GM23248 (cell line): ENCODE results near the gene MAML3. TPM values are rescaled to one million over a fixed set of nuclear protein-coding genes. Genes with fewer than 3 reads are reported as not detected.

Source experiments
- DNase-seq: peaks from one replicate; pipeline ENCODE4 v3.0.0-alpha.2; 2015
- H2AFZ ChIP-seq: fragments of 200-600 bp; sonication (generic); 2 replicates; pipeline ENCODE4 v1.6.1; 2016; ENCODE audit warnings: antibody characterized with exemption
- H3F3A ChIP-seq: fragments of 200-600 bp; sonication (generic); 2 replicates; pipeline ENCODE4 v1.6.1; 2016; ENCODE audit warnings: mild to moderate bottlenecking, antibody characterized with exemption, mixed run types; ENCODE audit not compliant: insufficient read depth
- H3K27ac ChIP-seq: fragments of 200-600 bp; sonication (generic); 2 replicates; pipeline ENCODE4 v1.5.1; 2016; ENCODE audit warnings: mild to moderate bottlenecking
- H3K27me3 ChIP-seq: fragments of 200-600 bp; sonication (generic); replicated peaks from 2 replicates; pipeline ENCODE4 v1.6.1; 2016; ENCODE audit warnings: mild to moderate bottlenecking; ENCODE audit not compliant: insufficient read depth
- H3K36me3 ChIP-seq: fragments of 200-600 bp; sonication (generic); 2 replicates; pipeline ENCODE4 v1.6.1; 2016; ENCODE audit warnings: low read depth, mild to moderate bottlenecking
- H3K4me1 ChIP-seq: fragments of 200-600 bp; sonication (generic); 2 replicates; pipeline ENCODE4 v1.6.1; 2016; ENCODE audit warnings: mild to moderate bottlenecking; ENCODE audit not compliant: insufficient read depth
- H3K4me2 ChIP-seq: fragments of 200-600 bp; sonication (generic); one replicate; pipeline ENCODE4 v1.6.1; 2016; ENCODE audit warnings: mild to moderate bottlenecking; ENCODE audit not compliant: unreplicated experiment
- H3K4me3 ChIP-seq: fragments of 200-600 bp; sonication (generic); 2 replicates; pipeline ENCODE4 v1.5.1; 2016; ENCODE audit warnings: mild to moderate bottlenecking
- H3K79me2 ChIP-seq: fragments of 200-600 bp; sonication (generic); 2 replicates; pipeline ENCODE4 v1.6.1; 2016; ENCODE audit warnings: mild to moderate bottlenecking; ENCODE audit not compliant: insufficient read depth
- H3K9ac ChIP-seq: fragments of 200-600 bp; sonication (generic); 2 replicates; pipeline ENCODE4 v1.6.1; 2016; ENCODE audit warnings: mild to moderate bottlenecking
- H3K9me2 ChIP-seq: fragments of 200-600 bp; sonication (generic); 2 replicates; pipeline ENCODE4 v1.6.1; 2016; ENCODE audit warnings: mixed run types, mild to moderate bottlenecking, moderate library complexity; ENCODE audit not compliant: insufficient read depth
- H3K9me3 ChIP-seq: fragments of 200-600 bp; sonication (generic); one replicate; pipeline ENCODE4 v1.6.1; 2017; ENCODE audit warnings: low read depth
- H4K20me1 ChIP-seq: fragments of 200-600 bp; sonication (generic); 2 replicates; pipeline ENCODE4 v1.6.0; 2016; ENCODE audit not compliant: insufficient read depth
- EZH2 ChIP-seq: fragments of 200-600 bp; sonication (generic); IDR thresholded peaks from 2 replicates; pipeline ENCODE4 v1.6.1; 2018; ENCODE audit warnings: antibody characterized with exemption, mild to moderate bottlenecking; ENCODE audit not compliant: insufficient read depth, poor library complexity, severe bottlenecking
- EZH2phosphoT487 ChIP-seq: fragments of 200-600 bp; sonication (generic); IDR thresholded peaks from 2 replicates; pipeline ENCODE4 v1.6.1; 2018; ENCODE audit warnings: antibody characterized with exemption, moderate library complexity, mild to moderate bottlenecking, low read depth; ENCODE audit not compliant: insufficient read depth
- WGBS, 2 experiments: methylation state at CpG; one replicate each; pipeline ENCODE4 v1.1.6; 2015 to 2017; ENCODE audit warnings: low lambda C conversion rate in 2 of 2, low coverage in 1 of 2; ENCODE audit errors: missing lambda C conversion rate in 2 of 2; 5-methylcytosine and 5-hydroxymethylcytosine counted together
- in situ Hi-C: fragments of 300-500 bp; cut with MboI; formaldehyde crosslinking; loops from 2 replicates; pipeline ENCODE4 v1.15.0; 2020
- polyA plus RNA-seq: library from polyadenylated mRNA; unstranded; fragments of >200 nt; fragmentation: Nextera tagmentation; extraction: Ambion mirVana; gene quantifications from 2 replicates; pipeline ENCODE4 v1.2.1, GENCODE V29; 2016
- total RNA-seq: library from RNA; depleted of rRNA; stranded (reverse); fragments of >200 nt; shearing (Covaris generic); gene quantifications from 2 replicates; pipeline ENCODE4 v1.2.3, GENCODE V29; 2014

MAML3 gene
- total and polyA plus RNA-seq, 2 experiments from 2014 or later: 0.96 to 1.5 TPM

GRCh38 chr4:140122891-140123290, 31.1 kb downstream of the MAML3 start:
- WGBS, 2 experiments: 5 to 16% methylated on average over 1 of the region's 1 CpG
- Histone ChIP-seq H3K9me3 (no peaks in the 10 kb centered on the region), H3K9me2 (no peaks in the 10 kb centered on the region), H3K79me2 (peaks cover 6% of the 10 kb centered on the region; the same call in 1 of the 2 replicates), H4K20me1 (no peaks in the 10 kb centered on the region), H3K36me3 (no peaks in the 10 kb centered on the region), H3K9ac (no peak overlapping the region), H3K27ac (no peak overlapping the region), H2AFZ (no peak overlapping the region), H3K27me3 (no peaks in the 10 kb centered on the region), H3K4me2 (no peak overlapping the region), H3K4me3 (no peak overlapping the region), H3F3A (no peaks in the 10 kb centered on the region), H3K4me1 (no peaks in the 10 kb centered on the region)
- in situ Hi-C loops: no loop called here
- DNase-seq: no peak
- TF ChIP-seq EZH2phosphoT487: no peak

- DNase-seq: no peak
These were observed 32.3 kb downstream of the MAML3 start for GRCh38 chr4:140121646-140122045.

GRCh38 chr4:140118931-140119640, 34.9 kb downstream of the MAML3 start:
- no peaks in the 10 kb centered on the region for H3K9me2 ChIP-seq
- no peaks in the 10 kb centered on the region for H3K27me3 ChIP-seq
- H2AFZ ChIP-seq: no peak overlapping the region
- H3K4me3 ChIP-seq: no peak overlapping the region
- no peak overlapping the region for H3K9ac ChIP-seq
- H3K4me2 ChIP-seq: no peak overlapping the region
- TF ChIP-seq EZH2 (no peak), EZH2phosphoT487 (no peak)
- in situ Hi-C loops: no loop called here
- 98 to 100% methylated on average over 4 of the region's 4 CpGs for WGBS, 2 experiments
- no peaks in the 10 kb centered on the region for H4K20me1 ChIP-seq
- H3K27ac ChIP-seq: no peak overlapping the region
- H3K79me2 ChIP-seq: peaks cover 2% of the 10 kb centered on the region; the same call in 1 of the 2 replicates
- no peaks in the 10 kb centered on the region for H3K36me3 ChIP-seq
- no peak for DNase-seq
- peaks cover 11% of the 10 kb centered on the region; the same call in 1 of the 2 replicates for H3F3A ChIP-seq
- no peaks in the 10 kb centered on the region for H3K9me3 ChIP-seq
- peaks cover 14% of the 10 kb centered on the region for H3K4me1 ChIP-seq

More at GRCh38 chr4:140121646-140122045, 32.3 kb downstream of the MAML3 start:
- no peaks in the 10 kb centered on the region for H3K36me3 ChIP-seq
- no peak overlapping the region for H3K9ac ChIP-seq
- H3F3A ChIP-seq: peaks cover 5% of the 10 kb centered on the region; the same call in 1 of the 2 replicates
- H3K9me3 ChIP-seq: no peaks in the 10 kb centered on the region
- peaks cover 6% of the 10 kb centered on the region; the same call in 1 of the 2 replicates for H3K79me2 ChIP-seq
- TF ChIP-seq EZH2phosphoT487 (no peak), EZH2 (no peak)
- no peak overlapping the region for H3K4me2 ChIP-seq
- peaks cover 7% of the 10 kb centered on the region for H3K4me1 ChIP-seq
- H3K27me3 ChIP-seq: no peaks in the 10 kb centered on the region
- in situ Hi-C loops: no loop called here
- no peaks in the 10 kb centered on the region for H3K9me2 ChIP-seq
- H4K20me1 ChIP-seq: no peaks in the 10 kb centered on the region
- H3K4me3 ChIP-seq: no peak overlapping the region
- H2AFZ ChIP-seq: no peak overlapping the region
- no peak overlapping the region for H3K27ac ChIP-seq
- 84 to 91% methylated on average over 3 of the region's 3 CpGs for WGBS, 2 experiments

- H3F3A ChIP-seq: peaks cover 11% of the 10 kb centered on the region; the same call in 1 of the 2 replicates
- H3K9me3 ChIP-seq: no peaks in the 10 kb centered on the region
- H3K4me1 ChIP-seq: peaks cover 14% of the 10 kb centered on the region
- no peak overlapping the region for H3K9ac ChIP-seq
- H3K79me2 ChIP-seq: no peaks in the 10 kb centered on the region
- in situ Hi-C loops: no loop called here
- no peaks in the 10 kb centered on the region for H3K9me2 ChIP-seq
- no peaks in the 10 kb centered on the region for H3K36me3 ChIP-seq
- H3K4me3 ChIP-seq: no peak overlapping the region
- DNase-seq: no peak
- H4K20me1 ChIP-seq: no peaks in the 10 kb centered on the region
- WGBS, 2 experiments: 98 to 99% methylated on average over 5 of the region's 5 CpGs
- no peaks in the 10 kb centered on the region for H3K27me3 ChIP-seq
- TF ChIP-seq EZH2phosphoT487 (no peak), EZH2 (no peak)
- H2AFZ ChIP-seq: no peak overlapping the region
- no peak overlapping the region for H3K27ac ChIP-seq
- no peak overlapping the region for H3K4me2 ChIP-seq
These were observed 36.0 kb downstream of the MAML3 start for GRCh38 chr4:140117947-140118346.
